GM19328 (cell line): ENCODE results near the gene ADGRG6.

Experiments
- ATAC-seq: cut with Tn5 transposase; IDR thresholded peaks from one replicate; pipeline ENCODE4 v1.9.1; 2021; ENCODE audit warnings: mild to moderate bottlenecking, moderate library complexity; ENCODE audit not compliant: unreplicated experiment

Gene ADGRG6

DNA sequence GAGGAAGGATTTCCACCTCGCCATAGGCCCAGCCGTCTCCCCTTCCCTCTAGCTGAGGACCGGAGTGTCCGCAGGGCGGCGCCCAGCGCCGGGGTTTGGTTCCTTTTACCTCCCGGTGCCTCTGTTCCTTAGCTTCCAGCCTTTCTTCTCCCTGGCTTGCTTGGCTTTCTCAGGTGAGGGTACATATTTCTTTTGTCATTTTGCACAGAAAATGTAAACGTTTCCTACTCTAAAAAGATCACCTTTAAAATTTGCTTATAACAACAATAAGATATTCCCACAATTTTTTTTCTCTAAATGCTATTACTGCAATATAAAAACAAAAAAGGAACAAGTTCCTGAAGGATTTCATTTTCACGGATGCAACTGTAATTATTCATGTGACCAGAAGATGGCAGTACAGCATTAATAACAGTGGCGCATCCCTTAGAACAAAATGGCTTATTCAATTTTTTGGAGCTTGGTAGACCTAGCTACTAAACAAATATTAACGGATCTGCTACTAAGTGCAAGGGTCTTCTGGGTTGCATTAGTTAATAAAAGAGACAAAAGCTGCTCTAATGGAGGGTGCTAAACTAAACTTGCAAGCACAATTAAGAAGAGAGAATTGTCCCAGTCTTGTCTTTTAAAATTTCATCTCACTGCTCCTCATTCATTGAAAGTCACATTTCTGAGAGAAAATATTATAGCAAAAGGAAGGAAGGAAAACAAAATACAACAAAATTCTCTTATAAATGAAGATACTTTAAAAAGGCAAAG, 172.9 kb downstream of the ADGRG6 start:
- ATAC-seq, result no peak

GRCh38 chr6:142476452-142476851, 174.6 kb downstream of the ADGRG6 start:
- ATAC-seq, result no peak

- no peak for ATAC-seq
Measured at GRCh38 chr6:142478117-142478516, 176.3 kb downstream of the ADGRG6 start.

GRCh38 chr6:142481466-142481865, 179.7 kb downstream of the ADGRG6 start:
- no peak for ATAC-seq

DNA sequence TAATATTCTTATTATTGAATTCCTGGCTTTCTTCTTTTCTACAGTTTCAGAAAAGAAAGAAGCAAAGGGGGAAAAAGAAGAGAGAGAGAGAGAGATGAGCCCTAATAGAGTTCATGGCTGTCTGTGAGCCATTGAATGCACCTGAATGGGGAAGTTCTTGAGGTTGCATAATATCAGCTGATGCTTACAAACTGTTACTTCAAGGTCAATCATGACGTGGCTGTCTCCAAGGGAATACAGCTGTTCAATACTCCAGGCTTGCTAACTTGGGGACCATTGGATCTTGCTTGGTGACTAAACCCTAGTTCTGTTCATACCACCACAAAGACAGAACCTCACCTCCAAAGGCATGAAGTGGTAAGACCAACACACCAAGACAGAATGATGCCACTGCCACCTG, 180.4 kb downstream of the ADGRG6 start:
- no peak for ATAC-seq

GRCh38 chr6:142482974-142483373, 181.2 kb downstream of the ADGRG6 start:
- no peak for ATAC-seq

GRCh38 chr6:142485256-142485655, 183.4 kb downstream of the ADGRG6 start:
- no peak for ATAC-seq

DNA sequence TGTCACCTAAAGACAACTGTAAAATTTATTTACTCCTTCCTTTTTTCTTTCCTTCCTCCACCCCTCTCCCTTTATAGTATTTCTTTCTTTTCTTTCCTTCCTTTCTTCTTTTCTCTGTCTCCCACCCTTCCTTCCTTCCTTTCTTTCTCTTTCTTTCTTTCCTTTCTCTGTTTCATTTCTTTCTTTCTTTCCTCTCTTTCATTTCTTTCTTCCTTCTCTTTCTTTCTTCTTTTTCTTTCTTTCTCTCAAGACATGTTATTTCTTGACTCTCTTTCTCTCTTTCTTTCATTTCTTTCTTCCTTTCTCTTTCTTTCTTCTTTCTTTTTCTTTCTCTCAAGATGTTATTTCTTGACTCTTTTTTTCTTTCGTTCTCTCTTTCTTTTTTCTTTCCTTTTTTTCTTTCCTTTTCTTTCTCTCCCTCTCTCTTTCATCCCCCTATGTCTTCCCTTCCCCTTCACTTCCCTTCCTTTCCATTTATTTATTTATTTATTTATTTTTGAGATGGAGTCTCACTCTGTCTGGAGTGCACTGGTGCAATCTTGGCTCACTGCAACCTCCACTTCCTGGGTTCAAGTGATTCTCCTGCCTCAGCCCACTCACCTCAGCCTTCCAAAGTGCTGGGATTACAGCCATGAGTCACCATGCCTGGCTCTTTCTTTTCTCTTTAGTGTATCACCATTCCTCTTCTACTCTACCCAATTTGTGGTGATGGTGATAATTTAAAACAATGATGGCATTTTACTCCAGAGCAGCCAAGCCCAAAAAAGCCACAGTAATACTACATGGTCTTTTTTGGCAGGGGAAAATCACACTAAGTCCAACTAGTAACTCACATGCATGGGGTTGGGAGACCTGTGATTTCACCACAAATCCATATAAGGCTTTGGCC, 188.2 kb downstream of the ADGRG6 start:
- no peak for ATAC-seq
